HG02981 (cell line): ENCODE data around the gene COL28A1.

ENCODE experiments used
- ATAC-seq: cut with Tn5 transposase; IDR thresholded peaks from one replicate; pipeline ENCODE4 v1.9.1; 2021; ENCODE audit warnings: mild to moderate bottlenecking, moderate library complexity; ENCODE audit not compliant: unreplicated experiment

The COL28A1 gene

GRCh38 chr7:7535691-7536090 lies at the start of gene COL28A1:
Gene COL28A1, minus strand, starts transcription at chr7:7535873. Its CDS starts 2,998 bp downstream, at chr7:7532875.
- no peak for ATAC-seq

GRCh38 chr7:7584653-7585052 lies 49.0 kb upstream of the COL28A1 start:
- ATAC-seq, result no peak

- no peak for ATAC-seq
Measured at GRCh38 chr7:7583731-7584130, 48.1 kb upstream of the COL28A1 start.

- ATAC-seq, result no peak
Measured at GRCh38 chr7:7582596-7582995, 46.9 kb upstream of the COL28A1 start.

GRCh38 chr7:7581531-7582179 lies 46.0 kb upstream of the COL28A1 start:
- no peak for ATAC-seq

- no peak for ATAC-seq
Measured at GRCh38 chr7:7579638-7580037, 44.0 kb upstream of the COL28A1 start.

- ATAC-seq, result peak; percentile 60
Measured at GRCh38 chr7:7577888-7578287, 42.2 kb upstream of the COL28A1 start.

GRCh38 chr7:7576344-7576743 lies 40.7 kb upstream of the COL28A1 start:
- ATAC-seq, result no peak

GRCh38 chr7:7573701-7574100 lies 38.0 kb upstream of the COL28A1 start:
- ATAC-seq, result no peak

- no peak for ATAC-seq
Measured at GRCh38 chr7:7570584-7570983, 34.9 kb upstream of the COL28A1 start.

- peak; percentile 17 for ATAC-seq
Measured at GRCh38 chr7:7569615-7570014, 33.9 kb upstream of the COL28A1 start.

- ATAC-seq, result peak; percentile 38
Measured at GRCh38 chr7:7569081-7569527, 33.4 kb upstream of the COL28A1 start.

GRCh38 chr7:7568553-7568952 lies 32.9 kb upstream of the COL28A1 start:
- ATAC-seq, result no peak

- ATAC-seq, result no peak
Measured at GRCh38 chr7:7567898-7568531, 32.3 kb upstream of the COL28A1 start.

GRCh38 chr7:7566651-7567611 lies 31.3 kb upstream of the COL28A1 start, which contains the start of gene MIOS:
Gene MIOS, plus strand, starts transcription at chr7:7566884. Its CDS starts 5,592 bp downstream, at chr7:7572476.
- peak; percentile 68 for ATAC-seq

GRCh38 chr7:7565746-7566650 lies 30.3 kb upstream of the COL28A1 start:
- ATAC-seq, result peak; percentile 28

- ATAC-seq, result no peak
Measured at GRCh38 chr7:7565018-7565680, 29.5 kb upstream of the COL28A1 start.

GRCh38 chr7:7564323-7564780 lies 28.7 kb upstream of the COL28A1 start:
- no peak for ATAC-seq

- ATAC-seq, result no peak
Measured at GRCh38 chr7:7563813-7564212, 28.1 kb upstream of the COL28A1 start.

- ATAC-seq, result no peak
Measured at GRCh38 chr7:7563269-7563668, 27.6 kb upstream of the COL28A1 start.
